IMR-90 (cell line): ENCODE data around the gene ACSL6. TPM values are rescaled to one million over a fixed set of nuclear protein-coding genes. Genes with fewer than 3 reads are reported as not detected.

Source experiments
- ATAC-seq: fragments of 200-7000 bp; cut with Tn5 transposase; 2 replicates; pipeline ENCODE4 v1.9.1; 2020; ENCODE audit warnings: low read depth, mild to moderate bottlenecking, moderate library complexity
- Bru-seq: library from RNA; stranded (reverse); fragments of 400-500 nt; gene quantifications from one replicate; lab custom pipeline; 2021; lab: Mats Ljungman, UMichigan
- BruChase-seq, 2 experiments: library from RNA; stranded (reverse); fragments of 400-500 nt; gene quantifications; one replicate each; lab custom pipeline; 2021; lab: Mats Ljungman, UMichigan
- BruUV-seq: library from RNA; stranded (reverse); fragments of 400-500 nt; replicated peaks from 2 replicates; lab custom pipeline; 2021; lab: Mats Ljungman, UMichigan
- CTCF ChIA-PET: fragments of 300-600 bp; formaldehyde crosslinking; extraction: SDS; loops from one replicate; lab custom pipeline; 2021; ENCODE audit warnings: antibody characterized with exemption; lab: Yijun Ruan, JAX
- POLR2A ChIA-PET: fragments of 300-600 bp; sonication (Branson Sonifier 250); formaldehyde crosslinking; loops from one replicate; lab custom pipeline; 2022; ENCODE audit warnings: antibody characterized with exemption; ENCODE audit not compliant: unreplicated experiment; lab: Charles Lee
- DNase-seq: peaks from one replicate; pipeline ENCODE4 v3.0.0; 2013
- H2AFZ ChIP-seq: replicated peaks from 2 replicates; pipeline ENCODE3; 2013; ENCODE audit warnings: low read length, mild to moderate bottlenecking; ENCODE audit not compliant: poor library complexity
- H2AK5ac ChIP-seq: 2 replicates; pipeline ENCODE4 v1.6.1; 2013; ENCODE audit warnings: low read depth, low read length, inconsistent platforms
- H2AK9ac ChIP-seq: replicated peaks from 2 replicates; pipeline ENCODE3; 2013; ENCODE audit warnings: mild to moderate bottlenecking, low read depth, low read length, moderate library complexity; ENCODE audit not compliant: poor library complexity
- H2BK120ac ChIP-seq: 2 replicates; pipeline ENCODE4 v1.6.1; 2013; ENCODE audit warnings: low read depth, low read length, inconsistent platforms
- H2BK15ac ChIP-seq: 3 replicates; pipeline ENCODE4 v1.6.1; 2013; ENCODE audit warnings: low read depth, low read length, inconsistent platforms
- H2BK20ac ChIP-seq: 2 replicates; pipeline ENCODE4 v1.6.1; 2013; ENCODE audit warnings: low read depth, mild to moderate bottlenecking, inconsistent platforms, low read length, moderate library complexity
- H2BK5ac ChIP-seq: 2 replicates; pipeline ENCODE4 v1.6.1; 2013; ENCODE audit warnings: mild to moderate bottlenecking, low read depth, low read length, inconsistent platforms; ENCODE audit not compliant: poor library complexity, severe bottlenecking
- H3K14ac ChIP-seq: replicated peaks from 2 replicates; pipeline ENCODE4 v1.6.1; 2013; ENCODE audit warnings: low read depth, low read length, inconsistent platforms
- H3K18ac ChIP-seq: 2 replicates; pipeline ENCODE4 v1.6.1; 2013; ENCODE audit warnings: low read depth, low read length, control low read depth
- H3K23ac ChIP-seq: 2 replicates; pipeline ENCODE4 v1.6.1; 2013; ENCODE audit warnings: low read depth, low read length, inconsistent platforms
- H3K27ac ChIP-seq: 2 replicates; pipeline ENCODE4 v1.5.1; 2013; ENCODE audit warnings: mild to moderate bottlenecking, control low read depth, low read length; ENCODE audit not compliant: insufficient read depth
- H3K27me3 ChIP-seq: 2 replicates; pipeline ENCODE4 v1.6.1; 2013; ENCODE audit warnings: low read length; ENCODE audit not compliant: control insufficient read depth, insufficient read depth
- H3K36me3 ChIP-seq: 2 replicates; pipeline ENCODE4 v1.6.1; 2013; ENCODE audit warnings: low read length, mixed read lengths; ENCODE audit not compliant: control insufficient read depth, insufficient read depth
- H3K4ac ChIP-seq: 2 replicates; pipeline ENCODE4 v1.6.1; 2013; ENCODE audit warnings: low read depth, low read length, inconsistent platforms
- H3K4me1 ChIP-seq: 2 replicates; pipeline ENCODE4 v1.6.1; 2013; ENCODE audit warnings: low read length, mixed read lengths; ENCODE audit not compliant: control insufficient read depth, insufficient read depth
- H3K4me2 ChIP-seq: 2 replicates; pipeline ENCODE4 v1.6.1; 2013; ENCODE audit warnings: low read depth, mild to moderate bottlenecking, control low read depth, low read length, moderate library complexity
- H3K4me3 ChIP-seq: 2 replicates; pipeline ENCODE4 v1.5.1; 2013; ENCODE audit warnings: low read depth, mild to moderate bottlenecking, control low read depth, low read length, moderate library complexity; ENCODE audit not compliant: insufficient read depth
- H3K56ac ChIP-seq: 2 replicates; pipeline ENCODE4 v1.6.1; 2013; ENCODE audit warnings: low read length, inconsistent platforms; ENCODE audit not compliant: insufficient read depth; ENCODE audit errors: extremely low read depth
- H3K79me1 ChIP-seq, 2 experiments: 2 replicates each; pipeline ENCODE4 v1.6.1; 2013; ENCODE audit warnings: low read length in 2 of 2, inconsistent platforms in 1 of 2, low read depth in 1 of 2
- H3K9ac ChIP-seq: 2 replicates; pipeline ENCODE4 v1.6.1; 2013; ENCODE audit warnings: low read depth, low read length, control low read depth
- H3K9me1 ChIP-seq: 2 replicates; pipeline ENCODE4 v1.6.1; 2013; ENCODE audit warnings: low read length, inconsistent platforms; ENCODE audit not compliant: insufficient read depth
- H3K9me3 ChIP-seq: 2 replicates; pipeline ENCODE4 v1.6.1; 2013; ENCODE audit warnings: low read length; ENCODE audit not compliant: control insufficient read depth, insufficient read depth
- H4K20me1 ChIP-seq: 2 replicates; pipeline ENCODE4 v1.6.1; 2013; ENCODE audit warnings: low read length, inconsistent platforms; ENCODE audit not compliant: insufficient read depth
- H4K5ac ChIP-seq: 2 replicates; pipeline ENCODE4 v1.6.1; 2013; ENCODE audit warnings: mild to moderate bottlenecking, low read depth, low read length, control low read depth
- H4K8ac ChIP-seq, 2 experiments: 2 replicates each; pipeline ENCODE4 v1.6.1; 2013; ENCODE audit warnings: low read depth in 2 of 2, low read length in 2 of 2, control low read depth in 1 of 2, inconsistent platforms in 1 of 2
- H4K91ac ChIP-seq: 2 replicates; pipeline ENCODE4 v1.6.1; 2013; ENCODE audit warnings: low read depth, low read length, inconsistent platforms; ENCODE audit not compliant: insufficient read depth
- CHD1 ChIP-seq: IDR thresholded peaks from 2 replicates; pipeline ENCODE4 v1.6.1; 2012; ENCODE audit warnings: low read depth, low read length, improper control_type of control experiment
- MXI1 ChIP-seq: IDR thresholded peaks from 2 replicates; pipeline ENCODE4 v1.6.1; 2012; ENCODE audit warnings: low read depth, mild to moderate bottlenecking, low read length, moderate library complexity, borderline replicate concordance
- POLR2A ChIP-seq: IDR thresholded peaks from 2 replicates; pipeline ENCODE4 v1.6.1; 2012; ENCODE audit warnings: mild to moderate bottlenecking, low read depth, low read length
- RCOR1 ChIP-seq: IDR thresholded peaks from 2 replicates; pipeline ENCODE4 v1.6.1; 2012; ENCODE audit warnings: mild to moderate bottlenecking, low read length, improper control_type of control experiment; ENCODE audit not compliant: insufficient replicate concordance
- RFX5 ChIP-seq: IDR thresholded peaks from 2 replicates; pipeline ENCODE4 v1.8.0; 2012; ENCODE audit warnings: low read depth, mild to moderate bottlenecking, low read length, moderate library complexity
- WGBS, 2 experiments: methylation state at CpG; one replicate each; pipeline versions ENCODE4 v1.1.5 to v1.1.7; 2013; ENCODE audit warnings: missing lambda C conversion rate in 2 of 2; ENCODE audit not compliant: insufficient read length in 1 of 2; ENCODE audit errors: extremely low coverage in 2 of 2; 5-methylcytosine and 5-hydroxymethylcytosine counted together
- dilution Hi-C: fragments of 300-500 bp; cut with HindIII; formaldehyde crosslinking; loops from one replicate; pipeline ENCODE4 v1.14.3; 2018; ENCODE audit warnings: low sequenced_read_pairs; ENCODE audit not compliant: unreplicated experiment
- in situ Hi-C: fragments of 300-500 bp; cut with MboI; formaldehyde crosslinking; loops from 3 replicates; pipeline ENCODE4 v1.14.3; 2019; ENCODE audit warnings: low sequenced_read_pairs, inconsistent platforms, mixed read lengths
- intact Hi-C: fragments of 100-400 bp; cut with micrococcal nuclease; formaldehyde crosslinking; loops from 2 replicates; pipeline ENCODE4 v1.10.0; 2022
- long read RNA-seq: library from polyadenylated mRNA; unstranded; transcript quantifications from one replicate; pipeline ENCODE4 v2.0.0, GENCODE V29; 2021; ENCODE audit not compliant: unreplicated experiment
- polyA plus RNA-seq, 3 experiments: library from polyadenylated mRNA; depleted of rRNA; stranded (reverse); fragments of >200 nt; gene quantifications; 2 replicates each; pipeline ENCODE4 v1.2.3, GENCODE V29; 2012; ENCODE audit warnings: low replicate concordance in 1 of 3
- total RNA-seq: library from RNA; depleted of rRNA; stranded (reverse); fragments of >200 nt; gene quantifications from 2 replicates; pipeline ENCODE4 v1.2.3, GENCODE V29; 2012; rRNA removed
- TF ChIP-seq, protein P1 (sequence below): conservative IDR thresholded peaks from 2 replicates; pipeline ENCODE4 v1.5.1; 2012; ENCODE audit warnings: mild to moderate bottlenecking, low read depth, low read length, improper control_type of control experiment
- TF ChIP-seq, protein P2 (sequence below): fragments of 150-350 bp; IDR thresholded peaks from 2 replicates; pipeline ENCODE4 v1.6.1; 2016; ENCODE audit warnings: low read depth, mild to moderate bottlenecking, low read length, moderate library complexity, borderline replicate concordance
- TF ChIP-seq, protein P3 (sequence below): fragments of 150-350 bp; IDR thresholded peaks from 2 replicates; pipeline ENCODE4 v1.6.1; 2017; ENCODE audit warnings: mild to moderate bottlenecking, antibody characterized with exemption, low read length, low read depth

Gene ACSL6, protein sequence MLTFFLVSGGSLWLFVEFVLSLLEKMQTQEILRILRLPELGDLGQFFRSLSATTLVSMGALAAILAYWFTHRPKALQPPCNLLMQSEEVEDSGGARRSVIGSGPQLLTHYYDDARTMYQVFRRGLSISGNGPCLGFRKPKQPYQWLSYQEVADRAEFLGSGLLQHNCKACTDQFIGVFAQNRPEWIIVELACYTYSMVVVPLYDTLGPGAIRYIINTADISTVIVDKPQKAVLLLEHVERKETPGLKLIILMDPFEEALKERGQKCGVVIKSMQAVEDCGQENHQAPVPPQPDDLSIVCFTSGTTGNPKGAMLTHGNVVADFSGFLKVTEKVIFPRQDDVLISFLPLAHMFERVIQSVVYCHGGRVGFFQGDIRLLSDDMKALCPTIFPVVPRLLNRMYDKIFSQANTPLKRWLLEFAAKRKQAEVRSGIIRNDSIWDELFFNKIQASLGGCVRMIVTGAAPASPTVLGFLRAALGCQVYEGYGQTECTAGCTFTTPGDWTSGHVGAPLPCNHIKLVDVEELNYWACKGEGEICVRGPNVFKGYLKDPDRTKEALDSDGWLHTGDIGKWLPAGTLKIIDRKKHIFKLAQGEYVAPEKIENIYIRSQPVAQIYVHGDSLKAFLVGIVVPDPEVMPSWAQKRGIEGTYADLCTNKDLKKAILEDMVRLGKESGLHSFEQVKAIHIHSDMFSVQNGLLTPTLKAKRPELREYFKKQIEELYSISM
- total RNA-seq (not detected in 2 replicates), polyA plus RNA-seq (2012; rRNA removed) (not detected in 2 replicates), Bru-seq, nascent RNA (percentile 0 among the genes with signal in this experiment), BruChase-seq, experiment 1, labeled RNA remaining after a 6-hour chase (percentile 7 among the genes with signal in this experiment), BruChase-seq, experiment 2, labeled RNA remaining after a 2-hour chase (percentile 7 among the genes with signal in this experiment)
- not detected in 2 replicates for polyA plus RNA-seq (2012; cell fraction: cytosol; rRNA removed)
- polyA plus RNA-seq (2012; cell fraction: nucleus; rRNA removed; ENCODE audit: low replicate concordance), result not detected in 2 replicates
- long read RNA-seq, result 0 reads

DNA sequence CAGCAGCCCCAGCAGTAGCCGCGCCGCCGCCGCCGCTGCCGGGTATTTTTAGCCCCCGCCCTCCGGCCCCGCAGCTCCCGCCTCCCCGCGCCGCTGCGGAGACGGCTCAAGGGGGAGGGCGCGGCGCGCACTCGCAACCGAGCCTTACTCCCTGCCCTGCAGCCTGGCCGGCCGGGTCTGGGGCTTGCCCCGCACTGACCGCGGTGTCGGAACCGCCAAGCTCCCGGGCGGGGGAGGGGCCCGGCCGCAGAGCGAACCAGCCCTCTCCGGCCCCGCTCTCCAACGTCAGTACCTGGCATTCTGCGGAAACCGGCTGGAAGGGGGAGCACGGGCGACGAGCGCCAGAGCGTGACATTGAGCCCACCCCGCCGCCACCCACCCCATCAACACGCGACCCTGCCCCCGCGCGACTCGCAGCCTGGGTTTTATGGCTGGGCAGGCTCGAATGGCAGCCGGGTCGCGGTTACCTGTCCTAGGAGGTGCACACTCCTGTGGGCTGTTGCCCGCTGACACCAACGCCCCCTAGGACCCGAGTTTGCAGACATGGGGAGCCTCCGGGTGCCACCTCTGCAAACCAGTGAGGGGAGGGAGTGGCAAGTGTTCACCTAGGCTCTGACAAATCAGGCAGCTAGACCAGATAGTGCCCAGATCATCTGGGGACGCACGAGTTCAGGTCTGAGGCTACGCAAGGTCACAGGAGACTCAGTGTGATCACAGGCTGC, at the start of gene ACSL6:
Gene ACSL6 (minus strand): TSS at position 37 of the 722 bp plus-strand sequence. CDS start 105 bp downstream, outside the sequence.
- Histone ChIP-seq H2BK120ac (no peak within 1 kb of the TSS), H4K91ac (no peak within 1 kb of the TSS), H3K27ac (no peak within 1 kb of the TSS), H3K56ac (no peak within 1 kb of the TSS), H3K9me1 (0 out of 2 replicates have a peak, but pooled peaks cover 4% of the 10 kb centered on the region), H2BK5ac (no peak within 1 kb of the TSS), H3K4me1 (no peaks in the 10 kb centered on the region), H3K4me3 (peak within 1 kb of the TSS; percentile 37), H2AFZ (peak within 1 kb of the TSS; percentile 86), H3K23ac (no peak within 1 kb of the TSS), H2BK20ac (no peak within 1 kb of the TSS), H3K27me3 (peaks cover 52% of the 10 kb centered on the region), H3K79me1 (no peaks in the 10 kb centered on the region), H3K14ac (no peak within 1 kb of the TSS), H2AK9ac (peak within 1 kb of the TSS; percentile 53), H3K9me3 (no peaks in the 10 kb centered on the region), H4K8ac (no peak within 1 kb of the TSS), H3K4ac (no peak within 1 kb of the TSS), H3K4me2 (peak within 1 kb of the TSS; percentile 69; the same call in 1 of the 2 replicates), H2AK5ac (no peak within 1 kb of the TSS), H4K20me1 (peaks cover 5% of the 10 kb centered on the region; the same call in 1 of the 2 replicates), H3K36me3 (no peaks in the 10 kb centered on the region), H3K18ac (no peak within 1 kb of the TSS), H3K9ac (no peak within 1 kb of the TSS), H4K5ac (no peak within 1 kb of the TSS), H2BK15ac (no peak within 1 kb of the TSS)
- ChIA-PET POLR2A (no interaction called here), CTCF (no interaction called here)
- DNase-seq (no peak), ATAC-seq (peak; percentile 51)
- dilution Hi-C loops, result no loop called here
- 21% methylated on average over 8 of the region's 63 CpGs; no CpG with 5 or more reads in 1 of the 2 experiments for WGBS, 2 experiments
- TF ChIP-seq, protein P1, sequence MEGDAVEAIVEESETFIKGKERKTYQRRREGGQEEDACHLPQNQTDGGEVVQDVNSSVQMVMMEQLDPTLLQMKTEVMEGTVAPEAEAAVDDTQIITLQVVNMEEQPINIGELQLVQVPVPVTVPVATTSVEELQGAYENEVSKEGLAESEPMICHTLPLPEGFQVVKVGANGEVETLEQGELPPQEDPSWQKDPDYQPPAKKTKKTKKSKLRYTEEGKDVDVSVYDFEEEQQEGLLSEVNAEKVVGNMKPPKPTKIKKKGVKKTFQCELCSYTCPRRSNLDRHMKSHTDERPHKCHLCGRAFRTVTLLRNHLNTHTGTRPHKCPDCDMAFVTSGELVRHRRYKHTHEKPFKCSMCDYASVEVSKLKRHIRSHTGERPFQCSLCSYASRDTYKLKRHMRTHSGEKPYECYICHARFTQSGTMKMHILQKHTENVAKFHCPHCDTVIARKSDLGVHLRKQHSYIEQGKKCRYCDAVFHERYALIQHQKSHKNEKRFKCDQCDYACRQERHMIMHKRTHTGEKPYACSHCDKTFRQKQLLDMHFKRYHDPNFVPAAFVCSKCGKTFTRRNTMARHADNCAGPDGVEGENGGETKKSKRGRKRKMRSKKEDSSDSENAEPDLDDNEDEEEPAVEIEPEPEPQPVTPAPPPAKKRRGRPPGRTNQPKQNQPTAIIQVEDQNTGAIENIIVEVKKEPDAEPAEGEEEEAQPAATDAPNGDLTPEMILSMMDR, result no peak
- TF ChIP-seq POLR2A (no peak), MXI1 (no peak), CHD1 (no peak), RCOR1 (no peak), RFX5 (no peak)
- TF ChIP-seq, protein P2, sequence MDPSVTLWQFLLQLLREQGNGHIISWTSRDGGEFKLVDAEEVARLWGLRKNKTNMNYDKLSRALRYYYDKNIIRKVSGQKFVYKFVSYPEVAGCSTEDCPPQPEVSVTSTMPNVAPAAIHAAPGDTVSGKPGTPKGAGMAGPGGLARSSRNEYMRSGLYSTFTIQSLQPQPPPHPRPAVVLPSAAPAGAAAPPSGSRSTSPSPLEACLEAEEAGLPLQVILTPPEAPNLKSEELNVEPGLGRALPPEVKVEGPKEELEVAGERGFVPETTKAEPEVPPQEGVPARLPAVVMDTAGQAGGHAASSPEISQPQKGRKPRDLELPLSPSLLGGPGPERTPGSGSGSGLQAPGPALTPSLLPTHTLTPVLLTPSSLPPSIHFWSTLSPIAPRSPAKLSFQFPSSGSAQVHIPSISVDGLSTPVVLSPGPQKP, result no peak
- TF ChIP-seq, protein P3, sequence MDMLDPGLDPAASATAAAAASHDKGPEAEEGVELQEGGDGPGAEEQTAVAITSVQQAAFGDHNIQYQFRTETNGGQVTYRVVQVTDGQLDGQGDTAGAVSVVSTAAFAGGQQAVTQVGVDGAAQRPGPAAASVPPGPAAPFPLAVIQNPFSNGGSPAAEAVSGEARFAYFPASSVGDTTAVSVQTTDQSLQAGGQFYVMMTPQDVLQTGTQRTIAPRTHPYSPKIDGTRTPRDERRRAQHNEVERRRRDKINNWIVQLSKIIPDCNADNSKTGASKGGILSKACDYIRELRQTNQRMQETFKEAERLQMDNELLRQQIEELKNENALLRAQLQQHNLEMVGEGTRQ, result no peak
- BruUV-seq, result no TSS peak
- in situ Hi-C loops, result no loop called here
- intact Hi-C loops, result no loop called here
